GM19239 (cell line): Measurements from ENCODE around the gene FNBP1.

Experiments
- DNase-seq: peaks from one replicate; pipeline ENCODE4 v3.0.0; 2011; ENCODE audit warnings: low spot score; ENCODE audit not compliant: insufficient read length
- FAIRE-seq: peaks from 2 replicates; lab custom pipeline; 2011; peaks lifted over from hg19 to GRCh38; lab: Jason Lieb, UNC

Gene FNBP1

DNA sequence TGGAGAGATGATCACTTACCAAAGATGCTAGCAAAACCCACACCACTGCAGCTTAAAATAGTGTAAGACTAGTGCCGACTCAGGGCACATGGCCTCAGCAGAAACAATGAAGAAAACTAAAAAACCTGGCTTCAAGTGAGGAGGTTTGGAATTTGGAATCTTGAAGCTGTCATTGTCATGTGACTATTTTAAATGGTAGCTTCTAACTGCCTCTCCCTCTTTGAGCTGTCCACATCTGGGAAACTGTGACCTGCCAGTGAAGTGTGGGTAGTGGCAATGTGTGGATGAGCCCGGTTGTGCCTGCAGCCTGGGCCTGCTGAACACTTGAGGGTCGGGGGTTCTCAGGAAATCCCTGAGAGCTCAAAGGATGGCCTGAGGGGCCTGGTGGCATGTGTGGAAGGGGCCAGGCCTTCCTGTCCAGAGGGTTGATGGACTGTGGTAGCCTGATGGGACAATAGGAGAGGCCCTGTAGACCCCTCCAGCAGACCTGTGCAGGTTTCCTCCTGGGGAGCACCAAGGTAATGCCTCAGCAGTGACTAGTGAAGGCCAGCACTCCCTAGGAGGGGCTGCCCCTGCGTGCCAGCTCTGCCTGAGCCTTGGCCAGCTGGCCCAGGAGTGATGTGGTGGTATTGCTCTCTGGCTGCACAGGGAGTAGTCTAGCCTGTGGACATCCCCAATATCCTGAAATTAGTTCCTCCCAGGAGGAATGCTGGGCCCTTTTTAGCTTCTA lies 194.1 kb downstream of the FNBP1 start:
- FAIRE-seq: no peak
- DNase-seq: no peak

DNA sequence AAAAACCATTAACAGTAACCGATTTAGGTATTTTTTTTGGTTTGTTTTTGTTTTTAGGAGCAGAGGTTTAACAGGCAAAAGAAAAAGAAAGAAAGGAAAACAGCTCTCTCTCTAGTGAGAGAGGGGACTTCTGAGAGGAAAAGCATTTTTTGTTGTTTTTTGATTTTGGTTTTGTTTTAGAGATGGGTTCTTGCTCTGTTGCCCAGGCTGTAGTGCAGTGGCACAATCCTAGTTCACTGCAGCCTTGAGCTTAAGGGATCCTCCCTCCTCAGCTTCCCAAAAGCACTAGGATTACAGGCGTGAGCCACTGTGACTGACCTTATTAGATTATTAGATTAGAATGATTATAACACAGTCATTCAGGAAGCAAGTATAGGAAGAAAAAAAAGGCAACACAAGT lies 197.6 kb downstream of the FNBP1 start:
- no peak for DNase-seq
- FAIRE-seq: no peak

DNA sequence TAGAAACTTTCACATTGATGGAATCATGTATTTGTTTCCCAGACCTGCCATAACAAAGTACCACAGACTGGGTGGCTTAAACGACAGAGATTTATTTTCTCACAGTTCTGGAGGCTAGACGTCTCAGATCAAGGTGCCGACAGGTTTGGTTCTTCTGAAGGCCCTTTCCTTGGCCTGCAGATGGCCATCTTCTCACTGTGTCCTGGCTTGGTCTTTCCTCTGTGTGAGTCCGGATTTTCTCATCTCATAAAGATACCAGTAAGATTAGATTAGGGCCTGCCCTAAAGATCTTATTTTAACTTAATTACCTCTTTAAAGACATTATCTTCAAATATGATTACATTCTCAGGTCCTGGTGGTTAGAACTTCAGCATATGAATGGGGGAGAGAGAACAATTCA lies 201.9 kb downstream of the FNBP1 start:
- FAIRE-seq: no peak

DNA sequence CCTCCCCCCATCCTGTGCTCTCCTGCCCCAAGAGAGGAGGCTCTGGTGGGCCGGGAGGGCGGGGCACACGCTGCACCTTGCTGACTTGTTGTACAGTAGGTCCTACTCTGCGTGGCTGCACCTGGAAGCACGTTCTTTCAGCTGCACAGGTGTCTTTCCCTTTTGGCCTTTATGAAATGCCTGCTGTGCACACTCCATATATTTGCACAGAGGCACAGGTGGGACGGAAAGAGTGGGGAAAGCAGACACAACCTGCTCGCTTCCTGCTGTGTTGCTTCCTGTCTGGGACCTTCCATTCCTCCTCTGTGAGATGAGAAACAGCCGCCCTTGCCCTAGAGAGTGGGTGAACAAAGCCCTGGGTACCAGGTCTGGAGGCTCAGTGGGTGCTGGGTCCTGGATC lies 203.0 kb downstream of the FNBP1 start:
- DNase-seq: no peak
- FAIRE-seq: no peak

More for the DNA sequence above, 201.9 kb downstream of the FNBP1 start:
- DNase-seq: no peak

DNA sequence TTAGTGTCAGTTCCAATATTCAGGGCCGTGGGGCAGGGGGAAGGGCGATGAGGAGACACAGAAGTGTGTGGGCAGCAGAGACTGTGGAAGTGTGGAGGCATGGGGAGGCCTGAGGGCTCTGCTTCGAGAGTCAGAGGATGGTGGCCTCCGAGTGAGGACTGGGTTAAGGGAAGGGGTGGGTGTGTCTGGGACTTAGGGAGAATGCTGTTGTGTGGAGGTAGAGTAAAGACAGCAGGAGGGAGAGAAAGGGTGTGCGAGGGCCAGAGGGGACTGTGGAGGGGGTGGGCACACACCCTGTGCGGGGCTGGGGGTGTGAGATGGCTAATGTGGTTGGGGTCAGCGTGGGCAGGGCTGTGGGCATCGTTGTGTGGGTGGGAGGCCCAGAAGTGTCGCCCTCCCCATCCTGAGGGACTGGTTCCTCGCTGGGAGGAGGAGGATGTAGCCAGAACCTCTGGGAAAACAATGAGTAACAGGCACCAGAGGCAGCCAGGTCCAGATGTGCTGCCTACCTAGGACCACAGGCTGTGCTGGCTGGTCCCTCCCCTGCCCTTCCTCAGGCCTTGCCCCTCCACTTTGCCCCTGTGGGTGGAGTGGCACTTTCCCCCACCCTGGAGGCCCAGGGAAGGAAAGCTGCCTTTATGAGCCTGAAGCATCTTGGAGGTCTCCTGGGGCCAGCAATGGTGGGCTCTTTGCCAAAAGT lies 203.5 kb downstream of the FNBP1 start:
- FAIRE-seq (no peak), DNase-seq (no peak)

DNA sequence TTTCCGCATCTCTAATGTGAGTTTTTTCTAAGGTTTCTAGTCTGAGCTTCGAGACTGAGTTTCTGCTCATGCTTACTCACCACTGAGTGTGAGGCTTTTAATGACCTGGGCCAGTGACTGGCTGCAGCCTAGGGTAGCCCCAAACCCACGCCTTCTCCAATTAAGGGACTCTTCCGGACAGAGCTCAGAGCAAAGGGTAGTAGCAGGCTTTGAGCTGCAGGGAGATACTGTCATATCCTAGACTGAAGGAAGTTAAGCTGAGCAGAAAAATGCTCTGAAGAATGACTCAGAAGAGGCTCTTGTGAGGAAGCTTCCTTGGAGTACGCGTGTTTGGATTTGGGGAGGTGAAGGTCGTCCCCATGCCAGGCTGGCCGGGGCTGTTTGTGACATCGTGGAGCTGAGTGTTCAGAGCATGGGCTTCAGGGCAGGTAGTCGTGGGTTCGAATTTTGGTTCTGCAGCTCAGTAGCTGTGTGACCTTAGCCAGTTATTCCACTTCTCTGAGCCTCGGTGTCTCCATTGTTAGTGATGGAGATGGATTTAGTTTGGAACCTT lies 204.2 kb downstream of the FNBP1 start:
- DNase-seq: no peak
- FAIRE-seq: no peak
